Globus pallidus (tissue), 1 donor: ENCODE measurements around the gene CENPB.
A peak's percentile ranks its signal among the peaks of the same experiment; 100 is the strongest.

Experiments
- DNase-seq: peaks from one replicate; pipeline ENCODE4 v3.0.0-alpha.2; 2015; ENCODE audit warnings: low spot score

CENPB gene

GRCh38 chr20:3788685-3789155 lies 2.2 kb upstream of the CENPB start:
- DNase-seq = no peak

GRCh38 chr20:3787324-3788014 lies 929 bp upstream of the CENPB start:
- DNase-seq = no peak

GRCh38 chr20:3786126-3786484 lies 435 bp downstream of the CENPB start:
- no peak for DNase-seq

DNA sequence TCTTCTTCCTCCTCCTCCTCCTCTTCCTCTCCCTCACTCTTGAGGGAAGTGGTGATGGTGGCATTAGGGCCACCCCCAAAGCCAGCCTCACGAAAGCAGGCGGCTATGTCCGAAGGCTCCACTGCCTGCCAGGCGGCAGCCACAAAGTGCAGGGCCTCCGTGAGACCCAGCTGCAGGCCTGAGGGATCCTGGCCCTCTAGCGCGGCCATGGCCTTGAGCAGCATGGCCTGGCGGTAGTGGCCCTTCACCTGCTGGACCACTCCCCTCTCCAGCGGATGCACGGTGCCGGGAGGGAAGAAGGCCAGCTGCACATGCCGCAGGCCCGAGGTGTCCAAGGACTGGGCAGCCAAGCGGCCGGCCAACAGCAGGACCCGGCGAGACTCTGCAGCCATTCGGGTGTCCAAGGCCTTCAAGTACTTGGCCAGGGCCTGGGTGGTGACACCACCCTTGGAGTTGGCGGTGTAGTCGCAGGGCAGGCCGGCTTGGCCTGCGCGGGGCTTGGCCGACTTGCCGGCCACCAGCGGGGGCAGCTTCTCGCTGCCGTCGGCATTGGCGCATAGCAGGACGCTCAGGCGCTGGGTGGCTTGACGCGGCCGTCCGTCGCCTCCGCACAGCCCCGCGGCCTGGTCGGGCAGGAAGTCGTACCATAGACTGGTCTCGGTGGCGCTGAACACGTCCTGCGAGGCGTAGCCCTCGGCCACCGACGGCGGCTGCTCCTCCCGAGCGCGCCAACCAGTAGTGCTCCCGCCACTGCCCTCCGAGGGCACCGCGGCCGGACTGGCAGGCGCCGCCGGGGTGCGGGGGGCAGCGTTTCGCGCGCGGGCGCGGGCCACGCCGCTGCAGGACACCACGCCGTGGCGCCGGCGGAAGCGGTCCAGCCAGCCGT lies 1.1 kb downstream of the CENPB start:
- DNase-seq = no peak

- DNase-seq = no peak
Observed at GRCh38 chr20:3784863-3785239, 1.7 kb downstream of the CENPB start.

DNA sequence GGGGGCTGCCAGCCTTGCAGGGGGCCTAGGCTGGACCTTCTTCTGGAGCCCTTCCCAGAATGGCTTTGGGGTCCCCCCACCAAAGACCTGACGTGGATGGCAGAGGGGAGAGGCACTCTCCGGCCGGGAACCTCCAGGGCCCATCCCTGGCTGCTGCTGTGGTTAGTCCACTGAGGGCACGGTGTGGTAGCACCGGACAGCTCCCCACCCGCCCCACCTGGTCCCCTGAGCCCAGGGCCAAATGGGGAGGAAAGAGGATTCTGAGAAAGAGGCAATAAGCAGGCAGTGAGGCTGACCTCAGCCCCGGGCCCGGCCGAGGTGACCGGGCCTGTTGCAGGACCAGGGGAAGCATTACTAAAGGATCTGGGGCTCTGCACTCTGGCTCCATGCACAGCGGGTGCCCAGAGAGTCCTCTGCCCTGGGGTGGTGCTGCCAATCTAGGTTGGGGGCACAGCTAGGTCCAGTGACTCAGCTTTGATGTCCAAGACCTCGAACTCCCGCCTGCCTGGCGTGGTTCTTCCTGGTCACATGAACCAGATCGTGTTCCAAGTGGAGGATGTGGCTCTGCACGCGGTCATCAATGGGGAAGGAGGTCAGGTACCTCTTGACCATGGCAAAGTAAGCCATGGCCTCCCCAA lies 2.2 kb downstream of the CENPB start:
- no peak for DNase-seq

- DNase-seq = no peak
Observed at GRCh38 chr20:3783511-3784195, 2.9 kb downstream of the CENPB start.

DNA sequence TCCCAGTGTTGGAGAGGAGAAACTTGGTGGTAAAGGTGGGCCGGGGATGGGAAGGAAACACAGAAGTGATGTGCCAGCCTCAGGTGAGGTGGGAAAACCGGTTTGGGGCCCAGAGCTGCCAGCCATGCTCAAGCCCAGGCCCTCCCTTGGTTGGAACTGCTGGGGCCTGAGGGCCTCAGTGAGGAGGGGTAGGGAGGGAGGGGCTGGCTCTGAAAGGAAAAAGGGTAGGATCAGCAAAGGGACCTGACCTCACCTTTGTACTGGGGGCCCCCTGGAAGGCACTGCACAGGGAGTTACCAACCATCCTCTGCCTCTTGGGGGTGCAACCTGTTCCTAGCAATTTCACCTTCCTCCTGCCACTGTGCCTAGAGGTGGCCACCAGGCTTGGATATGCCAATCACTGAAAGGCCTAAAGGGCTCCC lies 3.5 kb downstream of the CENPB start:
- no peak for DNase-seq

DNA sequence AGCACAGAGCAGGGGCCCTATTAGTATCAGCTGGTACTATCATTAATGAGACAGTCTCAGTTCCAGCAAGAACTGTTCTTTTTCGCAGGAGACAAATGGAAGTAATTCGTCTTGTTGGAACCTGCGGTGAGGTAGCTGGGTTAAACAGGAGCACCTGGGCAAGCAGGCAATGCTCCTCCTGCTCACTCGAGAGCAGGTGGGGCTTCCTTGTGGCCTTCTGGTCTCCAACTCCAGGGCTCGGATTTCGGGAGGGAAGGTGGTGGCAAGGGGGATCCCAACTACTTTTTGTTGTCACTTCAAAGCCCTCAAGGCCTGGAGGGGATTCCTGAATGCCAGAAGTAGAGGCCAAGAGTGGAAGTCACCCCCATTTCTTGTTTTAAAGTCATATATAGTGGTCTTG lies 3.9 kb downstream of the CENPB start:
- DNase-seq = no peak

- peak; percentile 93 for DNase-seq
Observed at GRCh38 chr20:3781153-3781910, 5.2 kb downstream of the CENPB start, which contains the start of gene SPEF1. SPEF1 (minus strand) TSS chr20:3781448; CDS start chr20:3781287, 161 bp downstream.

GRCh38 chr20:3778976-3779375 lies 7.6 kb downstream of the CENPB start:
- DNase-seq = no peak

DNA sequence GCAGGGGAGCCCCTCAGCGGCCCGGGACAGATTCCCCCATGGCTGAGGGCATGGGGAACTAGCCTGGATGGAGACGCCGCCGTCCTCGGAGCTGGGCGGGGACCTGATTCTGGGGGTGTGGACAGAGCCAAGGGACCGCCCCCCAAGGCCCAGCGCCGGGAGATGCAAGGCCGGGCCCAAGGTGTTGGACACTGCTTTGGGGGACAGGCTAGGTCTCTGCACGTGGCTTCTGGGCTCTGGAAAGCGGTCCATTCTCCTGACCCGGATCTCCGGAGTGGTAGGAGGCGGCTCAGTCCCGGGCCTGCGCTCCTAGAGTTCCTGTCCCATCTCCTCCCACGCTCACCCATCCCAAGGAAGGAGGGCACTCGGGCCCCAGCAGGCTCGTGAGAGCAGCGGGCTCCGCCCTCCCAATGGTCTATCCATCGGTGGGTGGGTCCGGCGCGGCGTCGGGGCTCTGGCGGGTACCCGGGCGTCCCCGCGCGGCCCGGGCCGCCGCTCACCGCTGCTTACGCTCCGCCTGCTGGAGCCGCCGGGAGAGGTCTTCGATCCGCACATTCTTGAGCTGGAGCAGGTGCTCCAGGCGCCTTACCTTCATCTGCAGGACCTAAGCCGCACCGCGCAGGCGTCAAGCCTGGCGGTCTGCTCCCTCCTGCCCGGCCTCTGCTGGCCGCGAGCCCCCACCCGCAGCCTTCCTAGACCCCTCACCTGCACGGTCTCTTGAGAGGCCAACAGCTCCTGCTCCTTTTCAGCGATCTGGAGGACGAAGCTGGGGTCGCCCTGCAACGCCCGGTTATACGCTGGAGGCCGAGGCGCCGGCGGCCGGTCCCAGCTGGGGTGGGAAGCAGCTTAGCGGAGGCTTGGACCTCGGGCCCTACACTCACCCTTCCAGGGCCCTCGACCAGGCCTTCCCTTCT lies 8.6 kb downstream of the CENPB start:
- DNase-seq = no peak

DNA sequence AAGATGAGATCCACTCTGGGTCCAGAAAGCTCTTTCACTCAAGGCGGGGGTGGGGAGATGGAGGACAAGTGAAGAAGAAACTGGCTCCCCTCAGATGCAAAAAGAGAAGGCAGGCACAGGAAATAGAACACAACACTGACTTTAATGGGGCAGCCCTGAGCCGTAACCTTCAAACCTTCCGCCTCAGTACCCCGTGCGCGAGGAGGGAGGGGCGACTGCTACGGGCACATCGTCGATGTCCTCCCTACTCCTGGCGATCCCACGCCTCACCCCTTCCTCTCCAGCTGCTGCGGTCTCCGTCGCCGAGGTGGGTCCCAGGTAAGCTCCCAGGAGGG lies 9.2 kb downstream of the CENPB start:
- DNase-seq = no peak

- DNase-seq = no peak
Observed at GRCh38 chr20:3775457-3776108, 11.0 kb downstream of the CENPB start.

GRCh38 chr20:3771552-3772058 lies 14.9 kb downstream of the CENPB start:
- DNase-seq = no peak

- DNase-seq = peak; percentile 66
Observed at GRCh38 chr20:3768342-3769130, 18.0 kb downstream of the CENPB start.

- peak; percentile 97 for DNase-seq
Observed at GRCh38 chr20:3767427-3768341, 18.9 kb downstream of the CENPB start, which contains the start of gene ADISSP. ADISSP (minus strand) TSS chr20:3767753; CDS start chr20:3760100, 7,653 bp downstream.

DNA sequence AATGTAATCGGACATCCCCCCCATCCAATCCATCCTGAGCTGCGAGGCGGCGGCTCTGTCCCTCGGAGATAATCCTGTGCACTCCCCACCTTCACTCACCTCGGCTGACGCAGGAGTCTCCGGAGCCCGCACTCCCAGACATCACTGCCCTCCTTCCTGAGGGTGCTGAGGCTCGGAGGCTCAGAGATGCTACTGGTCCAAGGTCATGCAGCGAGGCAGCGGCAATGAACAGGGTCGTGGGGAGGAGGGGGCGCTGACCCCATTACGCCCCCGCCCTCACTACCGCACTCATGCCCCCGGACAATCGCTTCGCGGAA lies 19.5 kb downstream of the CENPB start:
- no peak for DNase-seq
